Measurements from ENCODE around the gene CAB39.

GRCh38 chr2:230717600-230717999, 5.0 kb downstream of the CAB39 start:
- no peak for TF ChIP-seq CTCF (conservative IDR thresholded peaks at IDR 0.05 in 1 of 2, IDR thresholded peaks at IDR 0.05 in 1 of 2; ENCODE audit: extremely low read depth in 1 of 2, insufficient read depth in 1 of 2, low read depth in 1 of 2, low read length in 2 of 2)
- TF ChIP-seq EZH2 (IDR thresholded peaks at IDR 0.05; ENCODE audit: borderline replicate concordance, low read length) = no peak
